ENCODE results near the gene MGA. TPM values are rescaled to one million over a fixed set of nuclear protein-coding genes. Genes with fewer than 3 reads are reported as not detected.

Gene MGA
- total RNA-seq (2014; rRNA removed; shearing (Covaris generic)), result 58.9 and 69.6 TPM in 2 replicates
- polyA plus RNA-seq (2016; fragmentation: Nextera tagmentation; extraction: Ambion mirVana), result 37.7 and 42.6 TPM in 2 replicates
- long read RNA-seq, partial matches to known transcripts, result 4 of 17 reads
- long read RNA-seq, other reads (novel, unspliced or antisense), result 9 of 17 reads

GRCh38 chr15:41660235-41661077, at the start of gene MGA:
Gene MGA, plus strand, starts transcription at chr15:41660405.
- Histone ChIP-seq H3K4me3 (peak within 1 kb of the TSS; percentile 55), H3K36me3 (ENCODE audit: insufficient read depth) (no peaks in the 10 kb centered on the region), H3K79me2 (replicated peaks; ENCODE audit: insufficient read depth) (peaks cover 40% of the 10 kb centered on the region), H3K4me1 (ENCODE audit: insufficient read depth) (peaks cover 13% of the 10 kb centered on the region), H3K9me2 (ENCODE audit: insufficient read depth) (no peaks in the 10 kb centered on the region), H3K4me2 (peak within 1 kb of the TSS; percentile 93), H3F3A (replicated peaks; ENCODE audit: low read depth) (peaks cover 13% of the 10 kb centered on the region), H3K27ac (ENCODE audit: low read depth) (peak within 1 kb of the TSS; percentile 82), H2AFZ (peak within 1 kb of the TSS; percentile 85), H3K27me3 (ENCODE audit: insufficient read depth) (peaks cover 33% of the 10 kb centered on the region), H4K20me1 (replicated peaks; ENCODE audit: insufficient read depth) (peaks cover 16% of the 10 kb centered on the region)
- TF ChIP-seq ZNF331 (CRISPR knock-in tag; IDR thresholded peaks at IDR 0.05; ENCODE audit: low read depth) (no peak), ZNF114 (CRISPR knock-in tag; IDR thresholded peaks at IDR 0.05) (no peak), CREB1 (CRISPR knock-in tag; IDR thresholded peaks at IDR 0.05; ENCODE audit: low read depth) (peak; percentile 85), STAT1 (IDR thresholded peaks at IDR 0.05; ENCODE audit: unreplicated experiment) (no peak), POLR2AphosphoS5 (IDR thresholded peaks at IDR 0.05; ENCODE audit: low read depth) (peak; percentile 52; the same call in 1 of the 2 replicates), EZH2phosphoT487 (IDR thresholded peaks at IDR 0.05; ENCODE audit: unreplicated experiment) (no peak), EZH2 (IDR thresholded peaks at IDR 0.05; ENCODE audit: low read depth, unreplicated experiment) (peak; percentile 26), NANOG (IDR thresholded peaks at IDR 0.05; ENCODE audit: borderline replicate concordance) (no peak), JUNB (IDR thresholded peaks at IDR 0.05; ENCODE audit: unreplicated experiment) (no peak), REST (IDR thresholded peaks at IDR 0.05; ENCODE audit: unreplicated experiment) (no peak), ETS1 (IDR thresholded peaks at IDR 0.05) (peak; percentile 31; the same call in 1 of the 2 replicates), CTCF (conservative IDR thresholded peaks at IDR 0.05; ENCODE audit: low read depth in 2 of 2) (peak in 1 of 2 experiments; percentile 35; a peak in 1 of 4 replicates), ZNF462 (CRISPR knock-in tag; IDR thresholded peaks at IDR 0.05) (no peak)
- Mint-ChIP-seq H3K9me3 (no peaks in the 10 kb centered on the region; the same call in 1 of the 3 replicates), H3K27me3 (ENCODE audit: insufficient read depth, low read depth, poor library complexity) (peaks cover 41% of the 10 kb centered on the region), H3K27ac (peak within 1 kb of the TSS; percentile 88), H3K4me1 (peaks cover 19% of the 10 kb centered on the region), H3K36me3 (ENCODE audit: low read depth) (no peaks in the 10 kb centered on the region), H3K4me3 (peak within 1 kb of the TSS; percentile 92)
- DNase-seq (ENCODE audit: low spot score), result peak; percentile 98
- ATAC-seq, result peak; percentile 77
